Ovary (tissue), 9 donors: Measurements from ENCODE around the gene TM4SF1. TPM values are rescaled to one million over a fixed set of nuclear protein-coding genes. Genes with fewer than 3 reads are reported as not detected.

Experiments used
- DNase-seq, 5 donors: peaks; one replicate each; pipeline ENCODE4 v3.0.0-alpha.2; 2019 to 2020
- H3K27ac ChIP-seq, 2 donors: fragments of 200-600 bp; one replicate each; pipeline versions ENCODE4 v1.5.1 to v1.8.0; 2019 to 2022
- H3K27me3 ChIP-seq: fragments of 200-600 bp; one replicate; pipeline ENCODE4 v1.8.0; 2022
- H3K36me3 ChIP-seq: fragments of 200-600 bp; sonication (generic); one replicate; pipeline ENCODE4 v1.5.1; 2019
- H3K4me1 ChIP-seq: one replicate; pipeline ENCODE4 v1.8.1; 2013; ENCODE audit warnings: mild to moderate bottlenecking, moderate library complexity; ENCODE audit not compliant: insufficient read depth
- H3K4me3 ChIP-seq: fragments of 200-600 bp; sonication (generic); one replicate; pipeline ENCODE4 v1.5.1; 2017
- H3K9me3 ChIP-seq, 2 donors: fragments of 200-600 bp in 1 of 2; sonication (generic) in 1 of 2; one replicate each; pipeline versions ENCODE4 v1.5.1 to v1.8.1; 2013 to 2019; ENCODE audit warnings: mild to moderate bottlenecking in 1 of 2, moderate library complexity in 1 of 2
- EP300 ChIP-seq: sonication (generic); formaldehyde crosslinking; IDR thresholded peaks from one replicate; pipeline ENCODE4 v1.6.1; 2017; ENCODE audit warnings: antibody characterized with exemption
- POLR2A ChIP-seq: fragments of 450-650 bp; IDR thresholded peaks from one replicate; pipeline ENCODE4 v1.6.1; 2017; ENCODE audit warnings: antibody characterized with exemption, mild to moderate bottlenecking, moderate library complexity
- WGBS, 3 donors: extraction: QIAGEN DNeasy Blood & Tissue Kit in 1 of 3; methylation state at CpG; one replicate each; pipeline versions ENCODE4 v1.1.5 to v1.1.7; 2013 to 2017; 5-methylcytosine and 5-hydroxymethylcytosine counted together
- intact Hi-C, 4 donors: fragments of 100-400 bp; cut with DNase I; formaldehyde crosslinking; loops; one replicate each; pipeline versions ENCODE4 v1.11.0 to v1.15.1; 2022 to 2023
- polyA plus RNA-seq, 2 donors: library from polyadenylated mRNA; stranded (reverse); fragments of 200-250 nt in 1 of 2; fragments of 350-450 nt in 1 of 2; fragmentation: Illumina TruSeq in 1 of 2; extraction: RNeasy Lipid Tissue Mini Kit (QIAGEN cat#74804) in 1 of 2; gene quantifications; one replicate each; pipeline ENCODE4 v1.2.3, GENCODE V29; 2013 to 2014
- total RNA-seq, 7 donors: library from RNA; depleted of rRNA in 2 of 7; stranded (reverse); fragments of >200 nt in 2 of 7; fragmentation: NEBNext Ultra II Directional in 3 of 7; extraction: Animal tissue kit (Norgen Biotek cat#: 25700) in 3 of 7; gene quantifications; one replicate each; pipeline versions ENCODE4 v1.1.0 to v1.2.4, GENCODE V29; 2016 to 2023
- TF ChIP-seq, protein P1 (sequence below), 3 donors: fragments of 450-650 bp in 2 of 3; fragments of 200-600 bp in 1 of 3; IDR thresholded peaks; one replicate each; pipeline versions ENCODE4 v1.5.1 to v1.8.0; 2016 to 2022; ENCODE audit warnings: antibody characterized with exemption in 3 of 3, mild to moderate bottlenecking in 1 of 3
- donor health status: DM: no; HTN: no; CAD: no; lungs with moderate emphysema.
- donor health status: DM: no; HTN: no; CAD: no.
- donor health status: Bipolar disorder and iron deficiency.
- donor health status: DM: yes; HTN: yes; CAD: no.
- donor health status: DM: no; HTN: no; CAD: no.
- donor health status: DM: yes; HTN: yes; CAD: no.

Gene TM4SF1
- total and polyA plus RNA-seq, 9 donors, result 35.6 to 207 (median 61.0) TPM

DNA sequence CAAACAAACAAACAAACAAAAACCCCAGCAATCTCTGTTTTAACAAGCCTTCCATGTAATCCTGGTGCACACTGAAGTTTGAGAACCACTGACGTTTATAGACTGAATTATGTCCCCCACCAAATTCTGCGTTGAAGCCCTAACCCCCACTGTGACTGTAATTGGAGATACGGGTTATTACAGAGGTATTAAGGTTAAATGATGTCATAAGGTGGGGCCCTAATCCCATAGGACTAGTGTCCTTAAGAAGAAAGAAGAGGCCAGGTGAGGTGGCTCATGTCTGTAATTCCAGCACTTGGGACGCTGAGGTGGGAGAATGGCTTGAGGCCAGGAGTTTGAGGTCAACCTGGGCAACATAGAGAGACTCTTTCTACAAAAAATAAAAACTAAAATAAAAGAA, 42.4 kb upstream of the TM4SF1 start:
- H3K27ac ChIP-seq, result no peak overlapping the region
- H3K4me1 ChIP-seq, result peaks cover 3% of the 10 kb centered on the region
- H3K36me3 ChIP-seq, result no peaks in the 10 kb centered on the region
- 89 to 93% (median 91%) methylated on average over 4 of the region's 4 CpGs for WGBS, 3 donors
- no peak for DNase-seq
- H3K9me3 ChIP-seq, result no peaks in the 10 kb centered on the region
- TF ChIP-seq POLR2A (no peak), EP300 (no peak)
- TF ChIP-seq, protein P1, sequence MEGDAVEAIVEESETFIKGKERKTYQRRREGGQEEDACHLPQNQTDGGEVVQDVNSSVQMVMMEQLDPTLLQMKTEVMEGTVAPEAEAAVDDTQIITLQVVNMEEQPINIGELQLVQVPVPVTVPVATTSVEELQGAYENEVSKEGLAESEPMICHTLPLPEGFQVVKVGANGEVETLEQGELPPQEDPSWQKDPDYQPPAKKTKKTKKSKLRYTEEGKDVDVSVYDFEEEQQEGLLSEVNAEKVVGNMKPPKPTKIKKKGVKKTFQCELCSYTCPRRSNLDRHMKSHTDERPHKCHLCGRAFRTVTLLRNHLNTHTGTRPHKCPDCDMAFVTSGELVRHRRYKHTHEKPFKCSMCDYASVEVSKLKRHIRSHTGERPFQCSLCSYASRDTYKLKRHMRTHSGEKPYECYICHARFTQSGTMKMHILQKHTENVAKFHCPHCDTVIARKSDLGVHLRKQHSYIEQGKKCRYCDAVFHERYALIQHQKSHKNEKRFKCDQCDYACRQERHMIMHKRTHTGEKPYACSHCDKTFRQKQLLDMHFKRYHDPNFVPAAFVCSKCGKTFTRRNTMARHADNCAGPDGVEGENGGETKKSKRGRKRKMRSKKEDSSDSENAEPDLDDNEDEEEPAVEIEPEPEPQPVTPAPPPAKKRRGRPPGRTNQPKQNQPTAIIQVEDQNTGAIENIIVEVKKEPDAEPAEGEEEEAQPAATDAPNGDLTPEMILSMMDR (IDR thresholded peaks at IDR 0.05), result no peak
- intact Hi-C loops, result no loop called here
- no peak overlapping the region for H3K4me3 ChIP-seq
- no peaks in the 10 kb centered on the region for H3K27me3 ChIP-seq

DNA sequence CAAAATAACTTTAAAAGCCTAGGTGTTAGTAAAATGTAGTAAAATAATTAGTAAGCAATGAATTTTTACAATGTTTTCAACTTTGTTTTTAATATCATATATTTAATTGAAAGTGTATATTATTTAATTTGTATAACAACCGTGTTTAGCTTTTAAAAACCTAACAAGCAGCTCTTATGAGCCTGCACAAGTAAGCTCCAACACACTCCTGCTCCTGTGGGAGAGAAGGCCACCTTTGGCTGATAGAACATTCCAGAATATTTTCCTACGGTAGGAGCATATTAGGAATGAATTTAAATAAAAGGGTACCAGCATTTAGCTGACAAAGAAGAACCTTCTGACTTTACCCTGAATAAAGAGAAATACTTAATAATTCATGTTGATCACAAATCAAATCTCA, 40.3 kb upstream of the TM4SF1 start:
- TF ChIP-seq, protein P1 (IDR thresholded peaks at IDR 0.05), result no peak
- no peak for TF ChIP-seq EP300
- TF ChIP-seq POLR2A, result no peak
- DNase-seq, result no peak
- WGBS, 3 donors, result 81 to 85% (median 84%) methylated on average over 2 of the region's 2 CpGs
- peaks cover 6% of the 10 kb centered on the region for H3K4me1 ChIP-seq
- H3K27me3 ChIP-seq, result no peaks in the 10 kb centered on the region
- H3K9me3 ChIP-seq, result no peaks in the 10 kb centered on the region
- no peaks in the 10 kb centered on the region for H3K36me3 ChIP-seq
- H3K27ac ChIP-seq, result no peak overlapping the region
- H3K4me3 ChIP-seq, result no peak overlapping the region
- intact Hi-C loops, result no loop called here

DNA sequence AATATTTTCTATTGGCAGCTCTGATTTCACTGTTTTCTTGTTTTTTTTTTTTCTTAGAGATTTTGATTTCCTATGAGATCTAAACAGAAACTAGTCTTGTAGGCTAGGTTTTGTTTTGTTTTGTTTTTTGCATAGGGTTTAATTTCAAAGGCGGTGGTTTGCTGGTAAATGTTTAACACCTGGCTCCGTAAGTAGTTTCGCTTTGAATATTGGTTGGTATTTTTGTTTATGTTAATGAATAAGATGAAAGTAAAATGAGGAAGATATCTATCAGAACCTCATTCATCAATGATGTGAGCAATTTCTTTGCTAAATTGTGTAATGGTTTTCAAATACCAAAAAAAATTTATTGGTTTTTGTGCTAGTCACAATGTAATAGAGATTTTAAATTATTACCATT, 39.7 kb upstream of the TM4SF1 start:
- TF ChIP-seq, protein P1 (IDR thresholded peaks at IDR 0.05), result no peak
- no peak for TF ChIP-seq POLR2A
- TF ChIP-seq EP300, result no peak
- no peak for DNase-seq
- H3K27ac ChIP-seq, result no peak overlapping the region
- no peaks in the 10 kb centered on the region for H3K36me3 ChIP-seq
- whole genome bisulfite sequencing, 3 donors, result 94 to 99% (median 98%) methylated on average over 3 of the region's 3 CpGs
- no peaks in the 10 kb centered on the region for H3K9me3 ChIP-seq
- H3K27me3 ChIP-seq, result no peaks in the 10 kb centered on the region
- intact Hi-C loops, result no loop called here
- H3K4me3 ChIP-seq, result no peak overlapping the region
- H3K4me1 ChIP-seq, result peaks cover 6% of the 10 kb centered on the region

DNA sequence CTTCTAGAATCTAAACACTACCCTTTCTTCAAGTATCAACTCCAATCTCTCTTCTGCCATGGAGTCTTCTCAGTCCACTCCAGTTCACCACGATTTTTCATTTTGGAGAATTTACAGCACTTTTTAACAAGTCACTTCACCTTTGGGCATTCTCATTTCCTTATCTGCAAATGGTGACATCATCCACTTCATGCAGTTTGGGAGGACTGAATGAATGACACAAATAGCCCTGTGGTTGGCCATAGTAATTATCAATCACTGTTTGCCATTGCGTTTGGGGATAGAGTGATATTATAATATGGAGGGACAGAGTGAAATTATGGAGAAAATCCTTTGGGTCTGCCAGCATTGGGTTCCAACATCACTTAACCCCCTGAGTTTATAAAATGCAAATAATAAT, 38.0 kb upstream of the TM4SF1 start:
- no peaks in the 10 kb centered on the region for H3K27me3 ChIP-seq
- H3K4me3 ChIP-seq, result no peak overlapping the region
- 81 to 87% (median 86%) methylated on average over 2 of the region's 2 CpGs for whole genome bisulfite sequencing, 3 donors
- H3K27ac ChIP-seq, result peak overlapping the region in 1 of 2 donors; percentile 12
- no peaks in the 10 kb centered on the region for H3K36me3 ChIP-seq
- TF ChIP-seq EP300, result no peak
- intact Hi-C loops, result no loop called here
- H3K9me3 ChIP-seq, result no peaks in the 10 kb centered on the region
- no peak for DNase-seq
- peaks cover 6% of the 10 kb centered on the region for H3K4me1 ChIP-seq

DNA sequence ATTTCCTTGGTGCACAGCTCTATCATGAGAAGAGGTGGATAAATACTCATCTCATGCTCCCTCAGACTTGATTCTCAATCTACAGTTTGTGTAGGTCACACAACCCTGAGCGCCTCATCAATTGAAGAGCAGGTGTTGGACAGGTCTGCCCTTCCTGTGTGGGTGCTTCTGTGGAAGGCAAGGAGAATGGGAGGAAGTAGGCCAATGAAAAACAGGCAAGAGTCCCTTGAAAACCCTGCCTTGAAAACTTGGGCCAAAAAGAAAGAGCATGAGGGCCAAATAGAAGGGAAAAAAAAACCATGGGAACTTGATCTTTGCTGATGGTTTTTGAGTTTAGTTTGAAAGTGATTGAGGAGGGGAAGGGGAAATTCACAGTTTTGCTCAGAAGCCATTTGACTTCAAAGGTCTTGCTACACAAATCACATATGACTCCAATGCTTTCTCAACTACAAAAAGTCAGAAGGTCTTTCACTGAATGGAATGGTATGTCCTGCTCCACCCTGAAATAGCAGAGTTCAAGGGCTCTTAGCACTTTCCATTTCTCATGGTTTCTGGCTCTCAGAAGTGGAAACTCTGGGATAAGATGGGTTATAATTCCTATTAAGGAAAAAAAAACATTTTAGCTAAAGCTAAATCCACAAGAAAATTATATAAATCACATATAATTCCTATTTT, 37.2 kb upstream of the TM4SF1 start:
- Histone ChIP-seq H3K27ac (peak overlapping the region in 1 of 2 donors; percentile 12), H3K4me1 (peaks cover 6% of the 10 kb centered on the region), H3K4me3 (no peak overlapping the region), H3K36me3 (no peaks in the 10 kb centered on the region), H3K9me3 (no peaks in the 10 kb centered on the region), H3K27me3 (no peaks in the 10 kb centered on the region)
- 93 to 96% (median 93%) methylated on average over 1 of the region's 1 CpG for WGBS, 3 donors
- TF ChIP-seq, protein P1 (IDR thresholded peaks at IDR 0.05), result no peak
- no peak for TF ChIP-seq EP300
- TF ChIP-seq POLR2A, result no peak
- intact Hi-C loops, result no loop called here
- no peak for DNase-seq
